Endothelial cell of umbilical vein (primary cell): ENCODE data around the gene TSKU. TPM values are rescaled to one million over a fixed set of nuclear protein-coding genes. Genes with fewer than 3 reads are reported as not detected.

Experiments
- BruUV-seq: library from RNA; stranded (reverse); fragments of 400-500 nt; replicated peaks from 2 replicates; lab custom pipeline; 2021; lab: Mats Ljungman, UMichigan
- CTCF ChIA-PET: fragments of 300-600, 350-600 bp; sonication (Branson Sonifier 250); formaldehyde crosslinking; loops from one replicate; lab custom pipeline; 2021; ENCODE audit warnings: antibody characterized with exemption, inconsistent platforms; lab: Charles Lee
- POLR2A ChIA-PET: fragments of 300-600, 350-600 bp; sonication (Branson Sonifier 250); formaldehyde crosslinking; loops from one replicate; lab custom pipeline; 2021; ENCODE audit warnings: antibody characterized with exemption, inconsistent platforms; lab: Charles Lee
- DNase-seq: peaks from one replicate; pipeline ENCODE4 v3.0.0-alpha.2; 2011; ENCODE audit warnings: low read depth, low spot score
- FAIRE-seq: peaks from 2 replicates; lab custom pipeline; 2011; peaks lifted over from hg19 to GRCh38; lab: Jason Lieb, UNC
- H2AFZ ChIP-seq: 2 replicates; pipeline ENCODE4 v1.6.0; 2012; ENCODE audit warnings: low read depth, low read length, control low read depth, inconsistent platforms
- H3K27ac ChIP-seq: 2 replicates; pipeline ENCODE4 v1.5.1; 2011; ENCODE audit warnings: low read depth, mild to moderate bottlenecking, control low read depth, low read length, moderate library complexity; ENCODE audit not compliant: insufficient read depth
- H3K27me3 ChIP-seq, 2 experiments: 2 replicates each; pipeline versions ENCODE4 v1.6.0 to v1.6.1; 2011; ENCODE audit warnings: low read length in 2 of 2, mixed read lengths in 1 of 2; ENCODE audit not compliant: control insufficient read depth in 2 of 2, insufficient read depth in 2 of 2
- H3K36me3 ChIP-seq, 2 experiments: 2 replicates in 1 of 2; 3 replicates in 1 of 2; pipeline ENCODE4 v1.5.1; 2011; ENCODE audit warnings: low read length in 2 of 2, mild to moderate bottlenecking in 1 of 2, moderate library complexity in 1 of 2; ENCODE audit not compliant: control insufficient read depth in 2 of 2, insufficient read depth in 2 of 2; ENCODE audit errors: extremely low read depth in 1 of 2
- H3K4me1 ChIP-seq: 3 replicates; pipeline ENCODE4 v1.5.1; 2011; ENCODE audit warnings: mild to moderate bottlenecking, low read length; ENCODE audit not compliant: control insufficient read depth, insufficient read depth; ENCODE audit errors: extremely low read depth
- H3K4me2 ChIP-seq: 2 replicates; pipeline ENCODE4 v1.6.1; 2011; ENCODE audit warnings: low read length, control low read depth, mixed read lengths; ENCODE audit not compliant: insufficient read depth
- H3K4me3 ChIP-seq, 3 experiments: fragments of 200-600 bp in 1 of 3; sonication (generic), shearing (Covaris generic) in 1 of 3; replicated peaks in 1 of 3; 2 replicates each; pipeline ENCODE4 v1.5.1; 2011 to 2016; ENCODE audit warnings: control low read depth in 3 of 3, low read length in 3 of 3, mild to moderate bottlenecking in 2 of 3, inconsistent platforms in 1 of 3, low read depth in 1 of 3, moderate library complexity in 1 of 3; ENCODE audit not compliant: insufficient read depth in 1 of 3
- H3K79me2 ChIP-seq: 2 replicates; pipeline ENCODE4 v1.6.0; 2012; ENCODE audit warnings: low read length, inconsistent platforms; ENCODE audit not compliant: control insufficient read depth, insufficient read depth
- H3K9ac ChIP-seq: replicated peaks from 2 replicates; pipeline ENCODE3; 2011; ENCODE audit warnings: low read length, control low read depth; ENCODE audit not compliant: insufficient read depth; ENCODE audit errors: extremely low read depth
- H3K9me1 ChIP-seq: replicated peaks from 3 replicates; pipeline ENCODE4 v1.6.0; 2011; ENCODE audit warnings: mild to moderate bottlenecking, low read length; ENCODE audit not compliant: control insufficient read depth, insufficient read depth; ENCODE audit errors: extremely low read depth
- H3K9me3 ChIP-seq: replicated peaks from 2 replicates; pipeline ENCODE4 v1.5.1; 2012; ENCODE audit warnings: low read length, inconsistent platforms; ENCODE audit not compliant: control insufficient read depth, insufficient read depth
- H4K20me1 ChIP-seq: replicated peaks from 2 replicates; pipeline ENCODE3; 2011; ENCODE audit warnings: mild to moderate bottlenecking, low read length; ENCODE audit not compliant: control insufficient read depth, insufficient read depth; ENCODE audit errors: extremely low read depth
- CTCF ChIP-seq, 2 donors: IDR thresholded peaks; 1 replicate in 1 of 2; 2 replicates in 1 of 2; pipeline ENCODE4 v1.5.1; 2011; ENCODE audit warnings: low read length in 2 of 2, mild to moderate bottlenecking in 2 of 2, moderate library complexity in 2 of 2, control low read depth in 1 of 2, inconsistent platforms in 1 of 2, low read depth in 1 of 2; ENCODE audit not compliant: insufficient read depth in 1 of 2; ENCODE audit errors: extremely low read depth in 1 of 2
- GATA2 ChIP-seq: IDR thresholded peaks from 2 replicates; pipeline ENCODE4 v1.7.0; 2011; ENCODE audit warnings: low read depth, mild to moderate bottlenecking, moderate library complexity, mixed read lengths, low read length; ENCODE audit not compliant: insufficient read length, insufficient read depth
- JUN ChIP-seq: IDR thresholded peaks from 2 replicates; pipeline ENCODE4 v1.6.1; 2011; ENCODE audit warnings: borderline replicate concordance, low read depth; ENCODE audit not compliant: insufficient read length, insufficient read depth
- POLR2A ChIP-seq: IDR thresholded peaks from 2 replicates; pipeline ENCODE4 v1.6.1; 2012; ENCODE audit warnings: low read depth, mild to moderate bottlenecking, control low read depth, low read length
- POLR2AphosphoS5 ChIP-seq: IDR thresholded peaks from 2 replicates; pipeline ENCODE4 v1.6.1; 2012; ENCODE audit warnings: low read depth, mild to moderate bottlenecking, control low read depth, low read length, moderate library complexity; ENCODE audit not compliant: insufficient read depth
- dilution Hi-C: fragments of 300-500 bp; cut with MboI; formaldehyde crosslinking; loops from one replicate; pipeline ENCODE4 v1.15.0; 2019; ENCODE audit warnings: low sequenced_read_pairs; ENCODE audit not compliant: extremely low pct_ligation_motif_present
- intact Hi-C: fragments of 100-400 bp; cut with micrococcal nuclease; formaldehyde crosslinking; loops from one replicate; pipeline ENCODE4 v1.10.0; 2022
- polyA plus RNA-seq, 4 experiments: library from polyadenylated mRNA; depleted of rRNA in 3 of 4; stranded (reverse) in 3 of 4; unstranded in 1 of 4; fragments of >200 nt; gene quantifications; 2 replicates each; pipeline versions ENCODE4 v1.2.1 to v1.2.3, GENCODE V29; 2011 to 2012; ENCODE audit warnings: missing spikeins in 1 of 4
- total RNA-seq: library from RNA; stranded (reverse); gene quantifications from 2 replicates; pipeline ENCODE4 v1.2.3, GENCODE V29; 2021

Gene TSKU
- total and polyA plus RNA-seq, 2 donors (not counting 3 experiments of a cell fraction or from before 2014, with no cell fraction given), result 16.2 to 21.2 TPM

DNA sequence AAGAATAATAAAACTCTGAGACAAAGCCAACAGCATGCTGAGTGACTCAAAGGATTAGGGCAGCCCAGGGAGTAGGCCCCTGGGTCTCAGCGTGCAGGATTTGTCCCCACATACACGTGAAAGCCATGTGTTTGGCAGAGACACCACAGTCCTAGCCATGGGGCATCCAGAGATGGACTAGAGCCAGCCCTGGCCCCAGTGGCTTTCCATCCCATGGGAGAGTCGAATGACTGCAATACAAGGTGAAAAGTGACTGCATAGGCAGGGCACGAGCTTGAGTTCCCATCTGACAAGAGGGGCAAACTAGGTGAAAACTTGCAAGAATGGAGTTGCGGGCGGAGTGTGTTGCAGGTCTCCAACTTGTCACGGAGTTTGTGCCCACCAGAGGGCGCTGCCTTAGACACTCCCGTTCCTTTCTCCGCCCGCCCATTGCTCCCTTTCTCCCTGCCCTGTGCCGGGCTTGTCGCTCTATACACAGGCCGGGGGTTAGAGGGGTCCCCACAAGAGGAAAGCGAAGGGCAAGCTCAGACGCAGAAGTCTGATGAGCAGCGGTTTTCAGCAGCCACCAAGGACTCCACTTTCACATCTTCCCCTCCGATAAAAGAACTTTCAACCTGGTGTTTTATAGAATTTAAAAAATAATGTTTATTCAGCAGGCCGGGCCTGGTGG, 24.2 kb downstream of the TSKU start:
- H3K9me1 ChIP-seq, result no peaks in the 10 kb centered on the region
- H3K79me2 ChIP-seq, result no peaks in the 10 kb centered on the region
- FAIRE-seq (peak; percentile 89), DNase-seq (peak; percentile 76)
- H3K4me2 ChIP-seq, result no peak overlapping the region
- TF ChIP-seq JUN (no peak), POLR2A (no peak), CTCF (IDR thresholded peaks at IDR 0.05; ENCODE audit: extremely low read depth in 1 of 2, insufficient read depth in 1 of 2, low read depth in 1 of 2, low read length in 2 of 2) (peak; percentile 80 to 87), POLR2AphosphoS5 (no peak), GATA2 (no peak)
- H3K27ac ChIP-seq, result no peak overlapping the region
- H3K27me3 ChIP-seq, result no peaks in the 10 kb centered on the region
- H2AFZ ChIP-seq, result peak overlapping the region; percentile 61
- H3K4me3 ChIP-seq, result no peak overlapping the region
- no peaks in the 10 kb centered on the region for H3K36me3 ChIP-seq
- ChIA-PET POLR2A (no interaction called here), CTCF (interaction anchor here (0.9 to 9.6 kb wide), 7 partner anchors 11 to 113 kb away, joined by 3 to 338 read pairs (median 6); no protein-coding TSS in a partner anchor)
- H4K20me1 ChIP-seq, result no peaks in the 10 kb centered on the region
- H3K4me1 ChIP-seq, result peaks cover 3% of the 10 kb centered on the region
- BruUV-seq, result no TSS peak
- no peaks in the 10 kb centered on the region for H3K9me3 ChIP-seq
- intact Hi-C loops, result loop anchor here (1.0 to 2.0 kb wide), 4 partner anchors 31 to 231 kb away; no protein-coding TSS in a partner anchor
- no peak overlapping the region for H3K9ac ChIP-seq
- dilution Hi-C loops, result loop anchor here (25.0 kb wide), 1 partner anchor 105 kb away; no protein-coding TSS in a partner anchor
